SW 1271 (cell line): ENCODE measurements around the gene MRPL28.
"Not testable (repeated sequence)": the region's sequence is repeated elsewhere in the genome, so short reads cannot be mapped to it uniquely, and the experiment has no call there.

ENCODE experiments used
- DNase-seq, 2 experiments: peaks; one replicate each; lab custom pipeline; 2025; lab: John Stamatoyannopoulos, UW

MRPL28 gene

DNA sequence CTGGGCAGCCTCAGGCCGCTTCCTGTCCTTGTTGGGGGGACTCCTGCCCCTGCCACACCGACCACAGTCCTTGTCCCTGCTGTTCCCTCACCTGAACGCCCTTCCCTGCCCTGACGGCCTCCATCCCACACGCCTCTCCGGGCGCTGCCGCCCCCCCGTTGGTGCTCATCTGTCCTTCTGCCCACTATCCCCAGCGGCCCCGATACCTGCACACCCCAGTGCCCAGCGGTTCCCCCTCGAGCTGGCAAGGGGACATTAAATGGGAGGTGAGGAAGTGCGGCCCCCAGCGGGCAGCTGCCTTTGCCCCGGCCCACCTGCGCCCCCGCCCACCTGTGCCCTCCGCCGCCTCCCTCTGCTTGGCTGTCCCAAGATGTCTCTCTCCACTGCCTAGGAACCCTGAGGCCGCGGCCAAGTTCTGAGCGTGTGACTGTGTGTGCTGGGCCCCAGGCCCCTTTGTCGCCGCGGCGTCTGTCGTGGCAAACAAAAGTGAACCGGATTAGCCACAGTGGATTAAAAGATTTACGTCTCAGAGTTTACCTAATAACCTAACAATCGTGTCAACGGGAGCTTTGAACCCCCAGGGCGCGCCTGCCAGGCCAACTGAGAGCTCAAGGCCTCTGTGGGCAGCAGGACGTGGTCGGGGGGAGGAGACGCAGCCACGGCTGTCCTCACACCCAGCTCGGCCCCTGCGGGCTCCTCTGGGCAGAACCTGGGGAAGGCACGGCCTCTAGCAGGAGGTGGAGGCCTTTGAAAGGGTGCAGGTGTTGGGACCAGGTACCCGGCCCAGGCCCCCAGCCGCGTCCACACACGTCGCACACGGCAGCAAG is 10.3 kb downstream of the MRPL28 start:
- no peak for DNase-seq

DNA sequence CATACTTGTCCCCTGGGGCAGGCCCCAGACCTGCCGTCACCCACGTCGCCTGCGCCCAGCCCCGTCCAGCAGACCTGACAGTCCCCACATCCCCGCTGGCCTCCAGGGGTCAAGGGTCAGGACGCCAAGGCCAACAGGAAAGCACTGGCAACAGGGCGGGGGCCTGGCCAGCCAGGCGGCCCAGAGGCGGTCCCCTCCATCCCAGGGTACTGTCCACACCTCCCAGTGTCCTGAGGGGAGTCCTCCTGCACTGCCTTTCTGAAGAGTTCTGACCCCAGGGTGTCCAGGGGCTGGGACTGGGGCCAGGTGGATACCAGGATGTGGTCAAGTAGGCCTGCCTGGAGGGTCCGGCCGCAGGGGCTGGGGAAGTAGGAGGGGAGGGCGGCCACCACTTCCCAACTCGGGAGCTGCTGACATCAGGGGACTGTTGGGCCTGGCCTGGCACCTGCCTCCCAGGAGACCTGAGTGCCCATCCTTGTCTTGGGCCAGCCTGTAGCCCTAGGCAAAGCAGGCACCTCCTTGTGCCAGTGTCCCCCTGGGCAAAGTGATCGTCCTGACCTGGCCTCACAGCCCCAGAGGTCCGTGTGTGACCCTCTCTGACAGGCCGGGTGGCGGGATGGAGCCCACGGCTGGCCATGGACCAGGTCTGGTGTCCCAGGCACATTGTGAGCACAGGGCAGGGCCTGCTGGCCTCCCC is 11.1 kb downstream of the MRPL28 start:
- DNase-seq, result no peak

DNA sequence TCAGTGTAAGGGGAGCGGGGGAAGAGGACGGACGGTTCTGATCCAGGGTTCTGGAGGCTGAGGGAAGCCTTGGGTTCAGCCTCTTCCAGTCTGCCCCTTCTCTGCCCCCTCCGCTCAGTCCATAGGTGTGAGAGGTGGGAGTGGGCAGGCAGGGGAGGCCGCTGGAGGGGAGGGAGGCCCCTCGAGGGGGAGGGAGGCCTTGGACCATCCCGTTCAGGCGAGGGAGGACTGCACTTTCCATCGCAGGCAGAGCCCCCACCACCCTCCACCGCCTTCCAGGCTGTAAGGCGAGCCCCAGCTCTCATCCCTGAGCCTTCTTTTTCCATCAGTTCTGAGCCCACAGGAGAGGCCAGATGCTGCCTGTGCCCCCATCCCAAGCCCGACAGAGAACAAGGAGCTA is 13.6 kb downstream of the MRPL28 start:
- no peak for DNase-seq

DNA sequence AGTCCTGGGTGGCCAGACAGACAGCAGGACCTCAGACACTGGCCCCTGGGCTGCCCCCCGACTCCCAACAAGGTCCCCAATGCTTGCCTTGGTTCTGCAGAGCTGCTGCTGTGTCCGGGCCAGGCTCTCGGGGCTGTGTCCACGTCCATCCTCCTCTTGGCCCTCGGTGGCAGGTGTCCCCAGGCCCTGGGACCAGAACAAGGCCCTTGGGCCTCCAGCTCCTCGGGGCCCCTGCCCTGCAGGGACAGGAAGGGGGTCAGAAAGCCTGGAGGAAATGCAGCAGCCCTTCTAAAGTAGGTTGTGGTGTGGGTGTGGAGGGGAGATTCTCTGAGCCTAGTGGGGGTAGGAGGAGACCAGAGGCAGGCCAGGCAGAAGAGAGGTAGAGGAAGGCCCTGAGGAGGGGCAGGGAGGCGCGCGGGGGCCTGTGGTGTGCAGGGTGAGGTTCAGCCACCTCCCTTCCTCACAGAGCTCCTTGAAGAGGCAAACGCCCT is 15.3 kb downstream of the MRPL28 start:
- no peak for DNase-seq

DNA sequence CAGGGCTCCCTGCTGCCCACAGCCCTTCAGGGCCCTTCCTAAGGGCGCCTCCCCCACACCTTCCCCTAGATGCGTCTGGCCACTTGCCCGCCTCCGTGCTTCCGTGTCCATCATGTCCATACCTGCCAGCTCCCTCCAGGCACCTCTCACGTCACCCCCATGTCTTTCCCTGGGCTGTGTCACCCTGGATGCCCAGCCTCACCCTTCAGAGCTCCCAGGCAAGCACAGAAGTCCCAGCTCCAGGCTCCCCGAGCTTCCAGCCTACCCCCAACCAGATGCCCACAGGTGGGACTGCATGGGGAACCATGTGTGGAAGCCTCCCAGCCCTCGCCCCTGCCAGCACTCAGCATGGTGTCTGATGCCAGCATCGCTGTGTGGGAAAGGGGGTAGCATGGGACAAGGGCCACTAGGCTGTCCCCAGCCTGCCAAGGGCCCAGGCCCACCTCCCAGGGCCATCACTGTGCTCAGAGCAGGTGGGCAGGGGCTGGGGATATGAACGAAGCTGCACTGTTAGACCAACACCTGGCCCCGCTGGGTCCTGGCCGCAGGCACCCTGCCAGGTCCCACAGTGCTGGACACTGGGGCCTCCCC is 16.0 kb downstream of the MRPL28 start:
- no peak for DNase-seq

DNA sequence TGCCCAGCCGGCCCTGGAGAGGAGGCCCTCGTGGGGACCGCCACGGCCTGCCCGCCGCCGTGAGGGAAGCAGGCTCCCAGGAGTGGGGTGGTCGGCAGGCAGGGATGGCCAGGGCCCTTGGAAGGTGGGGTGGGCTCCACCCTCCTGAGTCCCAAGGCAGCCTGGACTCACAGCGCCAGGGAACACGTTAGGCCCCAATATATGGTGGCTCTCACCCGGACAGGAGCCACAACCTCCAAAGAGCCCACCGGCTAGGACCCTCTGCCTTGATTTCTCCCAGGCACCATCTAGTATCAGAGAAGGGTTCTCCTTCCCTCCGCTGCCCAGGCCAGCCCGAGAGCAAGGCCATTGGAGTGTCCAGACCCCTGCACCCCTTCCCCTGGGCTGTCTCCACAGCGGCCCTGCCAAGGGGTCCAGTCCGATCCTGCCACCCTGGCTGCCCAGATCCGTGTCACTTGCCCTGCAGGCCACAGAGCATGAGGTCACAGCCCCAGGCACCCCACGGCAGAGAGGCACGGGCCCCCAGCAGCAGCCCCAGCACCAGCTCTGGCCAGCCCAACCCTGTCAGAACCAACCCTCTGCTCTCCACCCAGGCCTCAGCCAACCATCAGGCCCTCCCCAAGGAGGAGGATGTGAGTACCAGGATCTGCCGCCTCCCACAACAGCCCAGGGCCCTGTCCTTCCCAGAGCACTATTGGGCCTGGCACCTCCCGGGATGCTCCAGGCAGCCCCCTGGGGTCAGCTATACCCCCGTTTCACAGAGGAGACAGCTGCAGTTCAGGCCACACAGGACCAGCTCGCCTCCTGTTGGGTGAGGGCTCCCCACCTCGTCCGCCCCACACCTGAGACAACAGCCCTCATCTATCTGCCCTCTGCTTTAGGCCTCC is 16.7 kb downstream of the MRPL28 start:
- DNase-seq, result no peak

DNA sequence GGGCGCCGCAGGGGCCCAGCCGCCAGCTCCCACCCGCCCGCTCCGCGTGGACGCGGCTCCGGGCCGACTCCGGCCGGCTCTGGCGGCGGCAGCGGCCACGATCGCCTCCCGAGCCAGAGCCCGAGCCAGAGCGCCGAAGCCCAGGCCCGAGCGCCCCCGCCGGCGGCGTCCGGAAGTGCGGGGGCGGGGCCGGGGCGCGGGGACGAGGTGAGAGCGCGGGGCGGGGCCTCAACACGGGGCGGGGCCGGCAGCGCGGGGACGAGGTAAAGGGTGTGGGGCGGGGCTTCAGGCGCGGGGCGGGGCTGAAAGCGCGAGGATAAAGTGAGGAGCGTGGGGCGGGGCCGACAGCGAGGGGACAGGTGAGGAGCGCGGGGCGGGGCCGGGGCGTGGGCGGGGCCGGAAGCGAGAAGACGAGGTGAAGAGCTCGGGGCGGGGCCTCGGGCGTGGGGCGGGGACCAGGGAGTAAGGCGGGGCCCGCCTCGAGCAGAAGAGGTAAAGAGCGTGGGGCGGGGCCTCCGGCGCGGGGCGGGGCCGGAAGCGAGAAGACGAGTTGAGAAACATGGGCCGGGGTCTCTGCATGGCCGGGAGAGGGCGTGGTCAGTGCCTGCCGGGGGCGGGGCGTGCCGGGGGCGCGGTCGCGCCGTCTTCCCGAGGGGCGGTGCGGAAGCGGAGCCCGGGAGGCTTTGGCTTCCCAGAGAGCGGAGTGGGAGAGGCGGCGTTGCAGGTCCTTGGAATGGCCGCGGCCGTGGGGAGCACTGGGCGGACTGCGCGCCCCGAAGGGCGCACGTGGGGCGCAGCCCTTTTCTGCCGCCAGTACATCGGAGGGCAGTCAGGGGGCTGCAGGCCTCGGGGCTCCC is 17.6 kb downstream of the MRPL28 start, which contains the start of gene AXIN1:
TSS of gene AXIN1 (minus strand) at position 177 of the 857 bp plus-strand sequence. CDS start 5,698 bp downstream, outside the sequence.
- peak; percentile 74 to 81 for DNase-seq

DNA sequence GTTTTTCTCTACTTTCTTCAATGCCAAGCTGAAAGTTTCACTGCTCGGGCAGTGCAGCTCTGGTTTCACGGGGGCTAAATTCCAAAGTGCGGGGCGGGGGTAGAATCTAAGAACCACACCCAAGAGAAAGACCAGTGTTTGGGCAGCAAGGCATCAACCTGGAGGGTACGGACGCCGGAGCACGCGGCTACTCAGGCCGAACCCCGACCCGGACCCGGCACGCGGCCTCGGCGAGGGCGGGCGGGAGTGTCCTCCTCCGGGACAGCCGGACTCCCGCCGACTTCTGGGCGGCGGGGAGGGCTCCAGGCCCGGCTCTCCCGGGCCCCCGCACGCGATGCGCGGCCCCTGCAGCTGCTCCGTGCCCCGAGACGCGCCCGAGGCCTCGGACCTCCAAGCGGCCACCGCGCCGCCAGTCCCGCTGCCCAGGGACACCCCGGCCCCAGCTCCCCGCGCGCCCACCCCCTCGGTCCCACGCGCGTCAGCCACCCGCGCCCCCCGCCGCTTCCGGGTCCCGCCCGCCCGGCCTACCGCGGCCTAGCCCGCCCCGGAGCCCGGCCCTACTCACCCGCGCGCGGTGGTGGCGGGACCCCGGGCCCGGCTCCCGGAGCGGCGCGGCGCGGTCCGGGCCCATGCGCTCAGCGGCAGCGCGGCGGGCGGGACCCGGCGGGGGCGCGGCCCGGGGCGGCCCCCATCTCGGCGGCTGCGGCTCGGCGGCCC is 18.4 kb downstream of the MRPL28 start:
- DNase-seq, result no peak

DNA sequence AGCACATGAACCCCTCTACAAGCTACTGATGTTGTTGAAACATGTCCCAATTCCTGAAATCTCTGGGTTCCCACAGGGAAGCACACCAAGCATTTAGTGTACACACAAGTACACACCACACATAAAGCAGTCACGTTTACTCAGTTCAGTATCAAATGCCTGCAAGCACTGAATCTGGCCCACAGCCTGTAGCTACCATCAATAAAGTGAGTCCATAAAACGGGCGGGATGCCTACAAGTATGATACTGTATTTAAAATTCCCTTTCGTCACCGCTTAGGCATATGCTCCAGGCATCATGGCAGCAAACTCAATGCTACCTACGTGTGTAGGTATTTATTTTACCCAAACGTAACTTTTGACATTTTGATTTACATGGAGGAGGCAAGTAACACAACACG is 20.1 kb downstream of the MRPL28 start:
- no peak for DNase-seq

DNA sequence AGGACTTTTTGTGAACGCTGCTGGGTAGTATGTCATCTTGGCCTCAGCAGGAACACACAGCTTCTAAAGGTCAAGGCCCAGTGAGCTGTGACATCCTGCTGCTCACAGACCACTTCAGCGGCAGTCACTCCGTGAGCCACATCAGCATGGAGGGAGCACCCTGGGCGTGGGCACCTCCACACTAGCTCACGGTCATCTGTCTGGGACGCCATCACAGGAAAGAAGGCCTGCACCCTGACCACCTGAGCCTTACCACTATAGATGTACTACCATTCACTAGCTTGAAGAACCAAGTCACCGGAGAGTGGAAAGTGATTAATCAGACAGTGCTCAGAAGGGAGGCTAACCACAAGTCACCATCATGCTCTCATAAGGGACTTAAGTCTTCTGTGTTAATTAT is 21.1 kb downstream of the MRPL28 start:
- DNase-seq, result no peak

DNA sequence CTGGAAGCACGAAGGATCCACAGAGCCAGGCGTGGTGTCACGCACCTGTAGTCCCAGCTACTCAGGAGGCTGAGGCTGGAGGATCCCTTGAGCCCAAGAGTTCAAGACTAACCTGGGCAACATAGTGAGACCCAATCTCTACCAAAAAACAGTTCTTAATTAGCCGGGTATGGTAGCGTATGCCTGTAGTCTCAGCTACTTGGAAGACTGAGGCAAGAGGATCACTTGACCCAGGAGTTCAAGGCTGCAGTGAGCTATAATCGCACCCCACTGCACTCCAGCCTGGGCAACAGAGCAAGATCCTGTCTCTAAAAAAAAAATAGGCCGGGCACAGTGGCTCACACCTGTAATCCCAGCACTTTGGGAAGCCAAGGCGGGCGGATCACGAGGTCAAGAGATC is 21.8 kb downstream of the MRPL28 start:
- not testable (repeated sequence) for DNase-seq

DNA sequence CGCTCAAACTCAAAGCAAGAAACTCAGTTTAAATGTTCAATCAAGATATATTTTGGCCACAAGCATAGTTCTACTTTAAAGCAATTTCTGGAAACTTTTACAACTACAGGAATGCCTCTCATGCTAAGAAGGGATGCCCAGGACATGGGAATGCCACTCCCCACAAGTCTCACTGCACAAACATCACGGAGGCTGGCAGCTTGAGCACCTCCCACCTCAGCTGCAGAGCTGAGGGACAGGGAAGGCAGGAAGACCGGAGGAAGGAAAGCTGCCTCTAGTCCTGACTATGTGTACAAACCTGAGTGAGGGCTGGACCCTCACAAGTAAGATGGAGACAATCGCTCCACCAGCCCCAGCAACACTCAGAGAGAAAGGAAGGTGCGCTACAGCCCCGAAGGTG is 23.1 kb downstream of the MRPL28 start:
- DNase-seq, result no peak

DNA sequence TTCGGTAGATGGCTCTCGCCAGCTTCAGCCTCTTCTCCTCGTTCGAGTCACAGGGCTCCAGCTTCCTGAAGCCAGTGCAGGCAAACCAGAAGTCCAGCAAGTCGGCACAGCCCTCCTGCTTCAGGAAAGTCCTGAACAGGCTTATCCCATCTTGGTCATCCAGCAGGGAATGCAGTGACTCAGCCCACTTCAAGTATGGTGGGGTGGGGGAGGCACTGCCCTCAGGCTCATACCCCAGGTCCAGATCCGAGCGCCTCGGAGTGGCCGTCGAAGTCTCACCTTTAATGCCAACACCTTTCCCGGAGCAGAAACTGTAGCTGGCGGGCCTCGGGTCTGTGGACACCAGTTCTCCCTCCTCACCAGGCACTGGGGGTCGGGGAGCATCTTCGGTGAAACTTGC is 23.8 kb downstream of the MRPL28 start:
- DNase-seq, result no peak

DNA sequence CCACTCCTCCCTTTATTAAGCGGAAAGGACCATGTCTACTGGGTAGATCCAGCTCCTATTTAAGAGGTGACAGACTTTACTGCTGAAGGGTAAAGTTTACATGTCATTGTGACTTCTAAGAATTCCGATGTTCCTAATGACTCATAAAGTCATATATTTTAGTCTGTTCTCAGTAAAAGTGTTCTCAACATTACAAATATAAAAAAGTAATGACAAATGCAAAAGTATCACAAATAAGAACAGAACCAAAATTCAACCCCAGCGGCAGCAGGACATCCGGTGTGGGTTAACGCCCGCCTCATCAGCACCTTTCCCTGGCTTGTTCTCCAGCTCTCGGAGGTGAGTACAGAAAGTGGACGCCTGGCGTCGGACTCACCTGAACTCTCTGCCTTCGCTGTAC is 24.6 kb downstream of the MRPL28 start:
- no peak for DNase-seq

DNA sequence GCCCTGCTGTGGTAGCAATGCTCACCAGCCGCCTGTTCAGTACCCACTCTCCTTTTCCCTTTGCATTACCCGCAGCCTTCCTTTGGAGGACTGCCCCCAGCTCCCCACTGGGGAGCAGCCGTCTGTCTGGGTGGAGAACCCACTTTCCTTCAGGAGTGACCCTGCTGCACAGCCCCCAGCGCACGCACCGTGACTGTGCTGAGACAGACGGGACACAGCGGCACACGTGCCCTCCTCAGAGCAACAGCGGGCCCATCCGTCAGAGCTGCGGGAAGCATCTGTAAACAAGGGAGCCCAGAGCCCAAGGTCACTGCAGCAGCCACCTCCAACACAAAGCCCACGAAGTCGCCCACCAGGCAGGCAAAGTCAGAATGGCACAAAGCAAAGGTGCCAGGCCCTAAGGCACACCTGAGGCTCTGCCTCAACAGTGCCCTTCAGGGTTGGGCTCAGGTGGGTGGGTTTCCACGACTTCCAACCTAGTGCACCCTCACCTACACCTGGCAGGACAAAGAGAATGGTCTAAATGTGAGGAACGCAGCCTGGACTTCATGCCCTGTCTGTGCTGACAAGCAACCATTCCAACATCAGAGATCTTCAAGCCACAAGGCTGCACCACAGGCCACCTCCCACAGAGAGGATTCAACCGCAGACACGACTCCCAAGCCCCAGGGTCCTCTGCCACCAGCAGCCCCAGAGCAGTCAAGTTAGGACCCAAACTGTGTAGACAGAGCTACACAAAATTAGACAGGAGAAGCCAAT is 27.7 kb downstream of the MRPL28 start:
- DNase-seq, result no peak

DNA sequence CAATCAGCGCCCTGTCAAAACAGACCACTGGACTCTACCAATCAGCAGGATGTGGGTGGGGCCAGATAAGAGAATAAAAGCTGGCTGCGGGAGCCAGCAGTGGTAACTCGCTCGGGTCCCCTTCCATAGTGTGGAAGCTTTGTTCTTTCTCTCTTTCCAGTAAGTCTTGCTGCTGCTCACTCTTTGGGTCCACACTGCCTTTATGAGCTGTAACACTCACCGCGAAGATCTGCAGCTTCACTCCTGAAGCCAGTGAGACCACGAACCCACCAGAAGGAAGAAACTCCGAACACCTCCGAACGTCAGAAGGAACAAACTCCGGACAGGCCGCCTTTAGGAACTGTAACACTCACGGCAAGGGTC is 28.4 kb downstream of the MRPL28 start:
- not testable (repeated sequence) for DNase-seq

DNA sequence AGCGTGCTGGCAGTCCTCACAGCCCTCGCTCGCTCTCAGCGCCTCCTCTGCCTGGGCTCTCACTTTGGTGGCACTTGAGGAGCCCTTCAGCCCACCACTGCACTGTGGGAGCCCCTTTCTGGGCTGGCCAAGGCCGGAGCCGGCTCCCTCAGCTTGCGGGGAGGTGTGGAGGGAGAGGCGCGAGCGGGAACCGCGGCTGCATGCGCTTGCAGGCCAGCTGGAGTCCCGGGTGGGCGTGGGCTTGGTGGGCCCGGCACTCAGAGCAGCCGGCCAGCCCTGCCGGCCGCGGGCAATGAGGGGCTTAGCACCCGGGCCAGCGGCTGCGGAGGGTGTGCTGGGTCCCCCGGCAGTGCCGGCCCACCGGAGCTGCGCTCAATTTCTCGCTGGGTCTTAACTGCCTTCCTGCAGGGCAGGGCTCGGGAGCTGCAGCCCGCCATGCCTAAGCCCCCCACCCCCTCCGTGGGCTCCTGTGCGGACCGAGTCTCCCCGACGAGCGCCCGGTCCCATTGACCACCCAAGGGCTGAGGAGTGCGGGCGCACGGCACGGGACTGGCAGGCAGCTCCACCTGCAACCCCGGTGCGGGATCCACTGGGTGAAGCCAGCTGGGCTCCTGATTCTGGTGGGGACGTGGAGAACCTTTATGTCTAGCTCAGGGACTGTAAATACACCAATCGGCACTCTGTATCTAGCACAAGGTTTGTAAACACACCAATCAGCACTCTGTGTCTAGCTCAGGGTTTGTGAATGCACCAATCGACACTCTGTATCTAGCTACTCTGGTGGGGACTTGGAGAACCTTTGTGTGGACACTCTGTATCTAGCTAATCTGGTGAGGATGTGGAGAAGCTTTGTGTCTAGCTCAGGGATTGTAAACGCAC is 29.0 kb downstream of the MRPL28 start:
- DNase-seq, result not testable (repeated sequence)

DNA sequence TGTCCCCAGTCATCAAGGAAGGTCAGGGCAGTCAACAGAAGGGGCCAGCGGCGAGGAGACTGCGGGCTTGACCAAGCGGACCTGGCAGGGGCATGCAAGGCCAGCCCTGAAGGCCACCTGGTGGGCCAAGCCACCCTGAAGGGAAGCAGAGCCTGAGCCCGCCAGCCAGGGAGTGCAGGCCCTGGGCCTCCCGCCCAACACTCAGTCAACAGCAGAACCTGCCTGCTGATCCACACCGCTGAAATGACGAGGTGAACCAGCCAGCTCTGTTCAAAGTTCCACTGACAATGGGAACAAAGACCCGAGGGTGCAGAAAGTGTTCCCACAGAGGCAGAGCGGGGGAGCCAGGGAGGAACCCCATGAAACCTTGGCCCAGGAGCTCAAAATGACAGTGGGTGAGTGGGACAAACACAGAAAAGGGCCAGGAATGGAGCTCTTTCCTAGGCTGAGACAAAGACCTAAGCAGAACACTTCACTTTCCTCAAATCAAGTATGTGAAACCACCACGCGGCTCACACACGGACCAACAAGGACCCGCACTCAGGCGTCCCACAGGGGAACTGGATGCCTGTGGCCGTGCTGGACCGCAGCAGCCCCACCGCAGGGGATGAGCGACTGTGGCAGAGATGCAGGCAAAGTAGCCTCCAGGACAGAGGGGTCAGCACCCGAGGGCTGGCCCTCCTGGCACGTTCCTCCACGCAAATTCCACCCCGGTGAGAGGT is 29.8 kb downstream of the MRPL28 start:
- DNase-seq, result no peak
